ENCODE measurements around the gene BMPR1A.
A peak's percentile ranks its signal among the peaks of the same experiment; 100 is the strongest.
"Not testable (repeated sequence)": the region's sequence is repeated elsewhere in the genome, so short reads cannot be mapped to it uniquely, and the experiment has no call there.

Gene BMPR1A

DNA sequence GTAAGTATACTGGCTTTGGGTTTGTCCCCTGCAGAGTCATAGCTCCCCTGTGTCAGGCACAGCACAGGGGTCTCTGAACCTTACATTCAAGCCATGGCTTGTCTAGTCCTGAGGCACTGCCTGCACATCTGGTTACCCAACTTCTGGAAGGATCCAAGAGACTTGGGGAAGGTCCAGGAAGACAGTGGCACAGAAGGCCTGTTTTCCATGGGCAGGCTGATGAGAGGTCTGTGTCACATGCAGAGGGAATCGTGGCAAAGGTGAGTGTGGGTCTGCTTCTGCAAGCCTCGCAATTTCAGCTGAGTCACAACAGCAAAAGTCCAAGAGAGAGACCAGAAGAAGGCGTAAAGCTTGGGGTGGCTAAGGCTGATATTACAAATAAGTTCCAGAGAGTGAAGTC, 28.4 kb upstream of the BMPR1A start:
- ChIA-PET CTCF (no interaction called here), POLR2A (no interaction called here)
- Histone ChIP-seq H3K9me3 (ENCODE audit: control extremely low read depth in 1 of 5, control insufficient read depth in 4 of 5, insufficient read depth in 2 of 5, low read depth in 1 of 5, low read length in 4 of 5) (no peaks in the 10 kb centered on the region), H3K4me3 (ENCODE audit: control insufficient read depth in 1 of 7, extremely low read depth in 1 of 7, insufficient read depth in 4 of 7, low read depth in 2 of 7, low read length in 6 of 7) (no peak overlapping the region), H3K27ac (ENCODE audit: insufficient read depth in 1 of 2, low read depth in 1 of 2, low read length in 2 of 2, poor library complexity in 1 of 2, severe bottlenecking in 2 of 2) (no peak overlapping the region), H3K4me1 (ENCODE audit: control extremely low read depth in 1 of 4, control insufficient read depth in 4 of 4, insufficient read depth in 4 of 4, low read length in 3 of 4) (no peaks in the 10 kb centered on the region), H3K36me3 (ENCODE audit: control insufficient read depth in 4 of 4, insufficient read depth in 4 of 4, low read length in 3 of 4) (no peaks in the 10 kb centered on the region), H3K27me3 (replicated peaks in 2 of 5; ENCODE audit: control insufficient read depth in 4 of 5, insufficient read depth in 5 of 5, low read length in 4 of 5) (peaks cover 0 to 12% (median 7%) of the 10 kb centered on the region in 5 experiments)
- no peak for DNase-seq
- WGBS (ENCODE audit: insufficient coverage) = 79% methylated on average over 3 of the region's 3 CpGs

DNA sequence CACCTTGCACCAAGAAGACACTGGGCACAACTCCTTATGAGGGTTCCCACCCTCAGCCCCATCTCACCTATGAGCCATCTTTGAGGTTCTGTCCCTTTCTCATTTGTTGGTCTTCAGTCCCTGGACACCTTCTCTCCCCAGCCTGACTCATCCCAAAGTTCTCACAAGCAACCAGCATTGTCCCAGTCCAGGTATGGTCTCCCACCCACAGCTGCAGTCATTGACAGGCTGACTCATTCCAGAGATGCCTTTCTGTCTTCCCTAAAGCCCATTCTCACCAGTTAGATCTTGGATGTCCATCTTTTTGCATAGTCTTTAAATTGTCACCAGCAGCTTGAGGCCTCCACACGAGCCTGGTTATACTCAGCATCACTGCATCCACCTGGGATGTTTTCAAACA, 26.7 kb upstream of the BMPR1A start:
- Histone ChIP-seq H3K4me1 (ENCODE audit: control extremely low read depth in 1 of 4, control insufficient read depth in 4 of 4, insufficient read depth in 4 of 4, low read length in 3 of 4) (peaks cover 0 to 5% (median 2%) of the 10 kb centered on the region in 4 experiments), H3K4me3 (ENCODE audit: control insufficient read depth in 1 of 7, extremely low read depth in 1 of 7, insufficient read depth in 4 of 7, low read depth in 2 of 7, low read length in 6 of 7) (no peak overlapping the region), H3K36me3 (ENCODE audit: control insufficient read depth in 4 of 4, insufficient read depth in 4 of 4, low read length in 3 of 4) (no peaks in the 10 kb centered on the region), H3K9me3 (ENCODE audit: control extremely low read depth in 1 of 5, control insufficient read depth in 4 of 5, insufficient read depth in 2 of 5, low read depth in 1 of 5, low read length in 4 of 5) (no peaks in the 10 kb centered on the region), H3K27me3 (replicated peaks in 2 of 5; ENCODE audit: control insufficient read depth in 4 of 5, insufficient read depth in 5 of 5, low read length in 4 of 5) (peaks cover 0 to 22% (median 7%) of the 10 kb centered on the region in 5 experiments), H3K27ac (ENCODE audit: insufficient read depth in 1 of 2, low read depth in 1 of 2, low read length in 2 of 2, poor library complexity in 1 of 2, severe bottlenecking in 2 of 2) (no peak overlapping the region)
- 82% methylated on average over 1 of the region's 1 CpG for WGBS (ENCODE audit: insufficient coverage)
- DNase-seq = no peak
- POLR2A ChIA-PET = no interaction called here
- CTCF ChIA-PET = interaction anchor here (1.2 kb wide), 1 partner anchor 8 kb away, joined by 3 read pairs; no protein-coding TSS in a partner anchor

GRCh38 chr10:86730227-86730626, 26.2 kb upstream of the BMPR1A start:
- Histone ChIP-seq H3K9me3 (ENCODE audit: control extremely low read depth in 1 of 5, control insufficient read depth in 4 of 5, insufficient read depth in 2 of 5, low read depth in 1 of 5, low read length in 4 of 5) (no peaks in the 10 kb centered on the region), H3K27me3 (replicated peaks in 2 of 5; ENCODE audit: control insufficient read depth in 4 of 5, insufficient read depth in 5 of 5, low read length in 4 of 5) (peaks cover 0 to 23% (median 7%) of the 10 kb centered on the region in 5 experiments), H3K27ac (ENCODE audit: insufficient read depth in 1 of 2, low read depth in 1 of 2, low read length in 2 of 2, poor library complexity in 1 of 2, severe bottlenecking in 2 of 2) (no peak overlapping the region), H3K4me1 (ENCODE audit: control extremely low read depth in 1 of 4, control insufficient read depth in 4 of 4, insufficient read depth in 4 of 4, low read length in 3 of 4) (peaks cover 0 to 5% (median 2%) of the 10 kb centered on the region in 4 experiments), H3K4me3 (ENCODE audit: control insufficient read depth in 1 of 7, extremely low read depth in 1 of 7, insufficient read depth in 4 of 7, low read depth in 2 of 7, low read length in 6 of 7) (no peak overlapping the region), H3K36me3 (ENCODE audit: control insufficient read depth in 4 of 4, insufficient read depth in 4 of 4, low read length in 3 of 4) (no peaks in the 10 kb centered on the region)
- CTCF ChIA-PET = interaction anchor here (1.2 kb wide), 1 partner anchor 8 kb away, joined by 3 read pairs; no protein-coding TSS in a partner anchor
- no peak for DNase-seq
- WGBS (ENCODE audit: insufficient coverage) = 100% methylated on average over 1 of the region's 1 CpG
- POLR2A ChIA-PET = no interaction called here

- ChIA-PET CTCF (interaction anchor here (1.2 to 1.7 kb wide), 2 partner anchors 20 to 167 kb away, joined by 3 to 4 read pairs; no protein-coding TSS in a partner anchor), POLR2A (no interaction called here)
- H3K4me1 ChIP-seq (ENCODE audit: control extremely low read depth in 1 of 4, control insufficient read depth in 4 of 4, insufficient read depth in 4 of 4, low read length in 3 of 4) = peaks cover 0 to 5% (median 2%) of the 10 kb centered on the region in 4 experiments
- no peaks in the 10 kb centered on the region for H3K36me3 ChIP-seq (ENCODE audit: control insufficient read depth in 4 of 4, insufficient read depth in 4 of 4, low read length in 3 of 4)
- H3K27me3 ChIP-seq (replicated peaks in 2 of 5; ENCODE audit: control insufficient read depth in 4 of 5, insufficient read depth in 5 of 5, low read length in 4 of 5) = peaks cover 0 to 21% (median 2%) of the 10 kb centered on the region in 5 experiments
- H3K27ac ChIP-seq (ENCODE audit: insufficient read depth in 1 of 2, low read depth in 1 of 2, low read length in 2 of 2, poor library complexity in 1 of 2, severe bottlenecking in 2 of 2) = no peak overlapping the region
- WGBS (ENCODE audit: insufficient coverage) = 97% methylated on average over 10 of the region's 13 CpGs
- no peak overlapping the region for H3K4me3 ChIP-seq (ENCODE audit: control insufficient read depth in 1 of 7, extremely low read depth in 1 of 7, insufficient read depth in 4 of 7, low read depth in 2 of 7, low read length in 6 of 7)
- no peaks in the 10 kb centered on the region for H3K9me3 ChIP-seq (ENCODE audit: control extremely low read depth in 1 of 5, control insufficient read depth in 4 of 5, insufficient read depth in 2 of 5, low read depth in 1 of 5, low read length in 4 of 5)
- no peak for DNase-seq
Observed at GRCh38 chr10:86732771-86733170, 23.6 kb upstream of the BMPR1A start.

DNA sequence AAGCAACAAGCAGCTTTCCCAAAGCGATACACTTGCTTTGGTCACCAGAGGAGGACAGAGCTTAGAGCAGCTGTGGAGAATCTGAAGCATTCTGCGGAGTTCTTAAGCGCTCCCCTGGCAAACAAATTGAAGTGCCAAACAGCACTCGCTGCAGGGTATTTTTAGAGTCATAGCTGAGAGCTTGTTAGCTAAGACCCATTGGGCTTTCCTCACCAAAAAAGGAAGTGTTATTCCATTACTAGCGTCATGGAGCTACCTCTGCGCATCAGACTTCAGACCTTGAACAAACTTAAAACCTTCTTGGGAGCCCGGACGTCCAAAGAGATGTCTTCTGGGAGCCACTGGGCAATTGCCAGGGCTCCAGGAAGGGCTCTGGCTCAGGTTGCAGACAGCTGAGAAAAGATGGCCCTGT, 23.2 kb upstream of the BMPR1A start:
- ChIA-PET POLR2A (no interaction called here), CTCF (interaction anchor here (1.2 to 1.7 kb wide), 5 partner anchors 9 to 167 kb away, joined by 3 to 4 read pairs (median 4); no protein-coding TSS in a partner anchor)
- H3K27me3 ChIP-seq (replicated peaks in 2 of 5; ENCODE audit: control insufficient read depth in 4 of 5, insufficient read depth in 5 of 5, low read length in 4 of 5) = peaks cover 0 to 22% (median 4%) of the 10 kb centered on the region in 5 experiments
- no peaks in the 10 kb centered on the region for H3K9me3 ChIP-seq (ENCODE audit: control extremely low read depth in 1 of 5, control insufficient read depth in 4 of 5, insufficient read depth in 2 of 5, low read depth in 1 of 5, low read length in 4 of 5)
- WGBS (ENCODE audit: insufficient coverage) = 93% methylated on average over 8 of the region's 8 CpGs
- no peak overlapping the region for H3K4me3 ChIP-seq (ENCODE audit: control insufficient read depth in 1 of 7, extremely low read depth in 1 of 7, insufficient read depth in 4 of 7, low read depth in 2 of 7, low read length in 6 of 7)
- H3K4me1 ChIP-seq (ENCODE audit: control extremely low read depth in 1 of 4, control insufficient read depth in 4 of 4, insufficient read depth in 4 of 4, low read length in 3 of 4) = peaks cover 0 to 5% (median 2%) of the 10 kb centered on the region in 4 experiments
- no peak overlapping the region for H3K27ac ChIP-seq (ENCODE audit: insufficient read depth in 1 of 2, low read depth in 1 of 2, low read length in 2 of 2, poor library complexity in 1 of 2, severe bottlenecking in 2 of 2)
- no peaks in the 10 kb centered on the region for H3K36me3 ChIP-seq (ENCODE audit: control insufficient read depth in 4 of 4, insufficient read depth in 4 of 4, low read length in 3 of 4)
- DNase-seq = no peak

GRCh38 chr10:86734207-86734988, 22.0 kb upstream of the BMPR1A start:
- POLR2A ChIA-PET = no interaction called here
- CTCF ChIA-PET = interaction anchor here (1.0 to 1.5 kb wide), 5 partner anchors 10 to 165 kb away, joined by 3 to 4 read pairs (median 3); no protein-coding TSS in a partner anchor

DNA sequence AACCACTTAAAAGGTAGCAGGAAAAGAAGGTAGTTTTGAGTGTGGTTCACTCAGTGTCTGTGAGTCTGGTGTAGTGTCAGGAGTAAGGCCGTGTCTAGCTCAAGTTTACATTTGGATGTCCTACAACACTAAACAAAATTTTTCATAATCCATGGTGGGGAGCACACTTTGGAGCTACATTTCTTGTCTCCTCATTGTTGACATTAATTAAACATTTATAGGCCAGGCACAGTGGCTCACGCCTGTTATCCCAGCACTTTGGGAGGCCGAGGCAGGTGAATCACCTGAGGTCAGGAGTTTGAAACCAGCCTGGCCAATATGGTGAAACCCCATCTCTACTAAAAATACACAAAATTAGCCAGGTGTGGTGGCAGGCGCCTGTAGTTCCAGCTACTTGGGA, 21.1 kb upstream of the BMPR1A start:
- WGBS (ENCODE audit: insufficient coverage) = 100% methylated on average over 2 of the region's 4 CpGs
- POLR2A ChIA-PET; DNase-seq; H3K4me3 ChIP-seq (ENCODE audit: control insufficient read depth in 1 of 7, extremely low read depth in 1 of 7, insufficient read depth in 4 of 7, low read depth in 2 of 7, low read length in 6 of 7); H3K9me3 ChIP-seq (ENCODE audit: control extremely low read depth in 1 of 5, control insufficient read depth in 4 of 5, insufficient read depth in 2 of 5, low read depth in 1 of 5, low read length in 4 of 5); H3K36me3 ChIP-seq (ENCODE audit: control insufficient read depth in 4 of 4, insufficient read depth in 4 of 4, low read length in 3 of 4); CTCF ChIA-PET; H3K4me1 ChIP-seq (ENCODE audit: control extremely low read depth in 1 of 4, control insufficient read depth in 4 of 4, insufficient read depth in 4 of 4, low read length in 3 of 4); H3K27ac ChIP-seq (ENCODE audit: insufficient read depth in 1 of 2, low read depth in 1 of 2, low read length in 2 of 2, poor library complexity in 1 of 2, severe bottlenecking in 2 of 2): not testable (repeated sequence)
- H3K27me3 ChIP-seq (replicated peaks in 2 of 5; ENCODE audit: control insufficient read depth in 4 of 5, insufficient read depth in 5 of 5, low read length in 4 of 5) = peaks cover 0 to 16% (median 4%) of the 10 kb centered on the region in 5 experiments

More at GRCh38 chr10:86734207-86734988, 22.0 kb upstream of the BMPR1A start:
- Histone ChIP-seq H3K9me3 (ENCODE audit: control extremely low read depth in 1 of 5, control insufficient read depth in 4 of 5, insufficient read depth in 2 of 5, low read depth in 1 of 5, low read length in 4 of 5) (no peaks in the 10 kb centered on the region), H3K4me3 (ENCODE audit: control insufficient read depth in 1 of 7, extremely low read depth in 1 of 7, insufficient read depth in 4 of 7, low read depth in 2 of 7, low read length in 6 of 7) (no peak overlapping the region), H3K4me1 (ENCODE audit: control extremely low read depth in 1 of 4, control insufficient read depth in 4 of 4, insufficient read depth in 4 of 4, low read length in 3 of 4) (peaks cover 0 to 5% (median 2%) of the 10 kb centered on the region in 4 experiments), H3K27ac (ENCODE audit: insufficient read depth in 1 of 2, low read depth in 1 of 2, low read length in 2 of 2, poor library complexity in 1 of 2, severe bottlenecking in 2 of 2) (no peak overlapping the region), H3K36me3 (ENCODE audit: control insufficient read depth in 4 of 4, insufficient read depth in 4 of 4, low read length in 3 of 4) (no peaks in the 10 kb centered on the region), H3K27me3 (replicated peaks in 2 of 5; ENCODE audit: control insufficient read depth in 4 of 5, insufficient read depth in 5 of 5, low read length in 4 of 5) (peaks cover 0 to 20% (median 4%) of the 10 kb centered on the region in 5 experiments)
- DNase-seq = peak in 2 of 3 donors; percentile 58 to 67
- no CpG with 5 or more reads among the region's 4 CpGs for WGBS (ENCODE audit: insufficient coverage)

Measured in common myeloid progenitor, CD34-positive (primary cell).